Body of pancreas (tissue), 4 donors: ENCODE data around the gene BLVRA.

ENCODE experiments used
- POLR2A ChIP-seq, 3 donors: fragments of 450-650 bp; IDR thresholded peaks; one replicate each; pipeline ENCODE4 v1.6.1; 2016; ENCODE audit warnings: antibody characterized with exemption in 3 of 3, mild to moderate bottlenecking in 2 of 3
- TF ChIP-seq, protein P1 (sequence below), 7 experiments: fragments of 450-650 bp in 4 of 7; fragments of 200-600 bp in 3 of 7; sonication (generic) in 3 of 7; IDR thresholded peaks; one replicate each; pipeline ENCODE4 v1.5.1; 2016 to 2019; ENCODE audit warnings: antibody characterized with exemption in 7 of 7

DNA sequence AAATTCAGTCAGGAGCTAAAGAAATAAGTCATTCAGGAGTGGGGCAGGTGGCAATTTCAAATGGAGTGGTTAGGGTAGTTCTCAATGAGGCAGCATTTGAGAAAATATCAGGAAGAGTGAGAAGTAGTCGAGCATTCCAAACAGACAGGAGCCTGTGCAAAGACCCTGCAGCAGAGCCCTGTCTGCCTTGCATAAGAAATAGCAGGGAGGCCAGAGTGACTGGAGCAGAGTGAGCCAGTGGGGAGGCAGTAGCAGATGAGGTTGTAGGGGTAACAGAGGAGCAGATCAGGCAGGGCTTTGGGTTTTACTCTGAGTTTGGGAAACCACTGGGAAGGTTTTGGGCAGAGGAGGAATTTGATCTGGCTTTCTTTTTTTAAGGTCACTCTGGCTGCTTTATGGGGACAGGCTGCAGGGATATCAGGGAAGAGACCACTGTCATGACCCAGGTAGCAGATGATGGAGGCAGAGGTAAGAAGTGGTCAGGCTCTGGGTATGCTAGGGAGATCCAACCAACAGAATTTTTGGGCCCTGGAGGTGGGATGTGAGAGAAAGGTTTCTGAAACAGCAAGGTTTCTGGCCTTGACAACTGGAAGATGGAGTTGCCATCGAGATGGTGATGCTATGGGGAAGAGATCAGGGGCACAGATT is 1.3 kb upstream of the BLVRA start:
- TF ChIP-seq, protein P1, sequence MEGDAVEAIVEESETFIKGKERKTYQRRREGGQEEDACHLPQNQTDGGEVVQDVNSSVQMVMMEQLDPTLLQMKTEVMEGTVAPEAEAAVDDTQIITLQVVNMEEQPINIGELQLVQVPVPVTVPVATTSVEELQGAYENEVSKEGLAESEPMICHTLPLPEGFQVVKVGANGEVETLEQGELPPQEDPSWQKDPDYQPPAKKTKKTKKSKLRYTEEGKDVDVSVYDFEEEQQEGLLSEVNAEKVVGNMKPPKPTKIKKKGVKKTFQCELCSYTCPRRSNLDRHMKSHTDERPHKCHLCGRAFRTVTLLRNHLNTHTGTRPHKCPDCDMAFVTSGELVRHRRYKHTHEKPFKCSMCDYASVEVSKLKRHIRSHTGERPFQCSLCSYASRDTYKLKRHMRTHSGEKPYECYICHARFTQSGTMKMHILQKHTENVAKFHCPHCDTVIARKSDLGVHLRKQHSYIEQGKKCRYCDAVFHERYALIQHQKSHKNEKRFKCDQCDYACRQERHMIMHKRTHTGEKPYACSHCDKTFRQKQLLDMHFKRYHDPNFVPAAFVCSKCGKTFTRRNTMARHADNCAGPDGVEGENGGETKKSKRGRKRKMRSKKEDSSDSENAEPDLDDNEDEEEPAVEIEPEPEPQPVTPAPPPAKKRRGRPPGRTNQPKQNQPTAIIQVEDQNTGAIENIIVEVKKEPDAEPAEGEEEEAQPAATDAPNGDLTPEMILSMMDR (IDR thresholded peaks at IDR 0.05) = no peak
- TF ChIP-seq POLR2A (IDR thresholded peaks at IDR 0.05) = no peak
